A549 treated with RU486 at 1 μM for 4 hours (cell line): ENCODE measurements around the gene RUBCN. TPM values are rescaled to one million over a fixed set of nuclear protein-coding genes. Genes with fewer than 3 reads are reported as not detected.

Experiments used
- total RNA-seq: library from RNA; stranded (reverse); fragments of 200-300 nt; extraction: Qiagen RNA extraction; gene quantifications from 5 replicates; pipeline ENCODE4 v1.2.3, GENCODE V29; 2022; ENCODE audit warnings: low read depth

The RUBCN gene
- total RNA-seq = 6.2 to 9.0 TPM (median 8.1 TPM) in 5 replicates

GRCh38 chr3:197736491-197737318, at the start of gene RUBCN:
Gene RUBCN, minus strand, starts transcription at chr3:197736904. Its CDS starts 185 bp downstream, at chr3:197736719.

DNA sequence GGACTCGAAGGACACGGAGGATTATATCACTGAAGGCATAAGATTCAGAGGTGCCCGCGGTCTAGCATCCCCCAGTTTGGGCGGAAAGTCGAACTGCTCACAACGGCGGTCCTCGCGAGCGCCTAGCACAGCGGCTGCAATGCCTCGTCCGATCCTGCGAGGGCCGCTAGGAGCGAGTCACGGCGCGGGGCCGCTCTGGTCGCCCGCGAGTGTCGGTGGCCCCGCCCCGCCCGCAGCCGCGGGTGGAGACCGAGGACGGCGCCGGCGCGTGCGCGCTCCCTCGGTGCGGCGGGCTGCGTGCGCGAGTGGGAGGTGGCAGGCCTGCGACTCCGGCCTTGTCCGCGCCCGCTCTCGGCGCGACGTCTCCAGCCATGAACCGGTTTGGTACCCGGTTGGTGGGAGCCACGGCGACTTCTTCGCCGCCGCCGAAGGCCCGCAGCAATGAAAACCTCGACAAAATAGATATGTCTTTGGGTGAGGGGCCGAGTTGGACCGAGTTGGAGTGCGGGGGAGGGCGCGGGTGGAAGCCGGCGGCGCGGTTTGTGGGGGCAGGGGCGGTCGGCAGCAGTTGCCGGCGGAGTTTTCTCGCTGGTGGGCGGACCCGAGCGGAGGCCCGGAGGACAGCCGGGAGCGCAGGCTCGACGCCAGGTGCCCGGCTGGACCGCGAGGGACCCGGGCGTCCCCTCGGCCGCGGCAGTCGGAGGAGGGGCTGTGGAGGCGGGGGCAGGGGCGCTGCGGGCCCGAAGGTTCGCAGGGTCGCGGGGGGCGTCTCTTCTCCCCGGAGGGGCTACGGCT, 13.1 kb upstream of the RUBCN start, which contains the start of gene FYTTD1:
Gene FYTTD1 (plus strand): TSS at position 283 of the 795 bp plus-strand sequence. CDS start 89 bp downstream, at position 372.

Other genes with a start within 250 kb of the RUBCN start
- 2.3 to 4.9 TPM (median 2.9 TPM) in 5 replicates for gene BDH1, start 180.9 kb downstream of the RUBCN start, total RNA-seq
- gene FYTTD1, start 13.0 kb upstream of the RUBCN start, total RNA-seq = 25.6 to 30.6 TPM (median 28.7 TPM) in 5 replicates
- gene LRCH3, start 54.4 kb upstream of the RUBCN start, total RNA-seq = 11.9 to 15.6 TPM (median 14.7 TPM) in 5 replicates
- gene RPL35A, start 213.3 kb upstream of the RUBCN start, total RNA-seq = 1,047 to 1,339 TPM (median 1,051 TPM) in 5 replicates
- gene LMLN, start 223.3 kb upstream of the RUBCN start, total RNA-seq = 1.8 to 2.7 TPM (median 2.2 TPM) in 5 replicates